NB4 (cell line): ENCODE results near the gene CAP1.

Source experiments
- CTCF ChIP-seq: IDR thresholded peaks from one replicate; pipeline ENCODE4 v1.5.1; 2012; ENCODE audit warnings: low read depth, low read length
- POLR2A ChIP-seq: IDR thresholded peaks from 2 replicates; pipeline ENCODE4 v1.6.1; 2011; ENCODE audit warnings: mild to moderate bottlenecking; ENCODE audit not compliant: insufficient read length; ENCODE audit errors: extremely low read depth

GRCh38 chr1:39992234-39992633 lies 48.3 kb upstream of the CAP1 start:
- no peak for TF ChIP-seq CTCF
- no peak for TF ChIP-seq POLR2A
